HG03442 (cell line): ENCODE data around the gene SMDT1.
"Not testable (repeated sequence)": the region's sequence is repeated elsewhere in the genome, so short reads cannot be mapped to it uniquely, and the experiment has no call there.

ENCODE experiments used
- ATAC-seq: cut with Tn5 transposase; IDR thresholded peaks from one replicate; pipeline ENCODE4 v1.9.1; 2021; ENCODE audit warnings: mild to moderate bottlenecking, moderate library complexity; ENCODE audit not compliant: unreplicated experiment

SMDT1 gene

GRCh38 chr22:42108848-42109247 is 29.3 kb downstream of the SMDT1 start:
- no peak for ATAC-seq

GRCh38 chr22:42111798-42112197 is 32.3 kb downstream of the SMDT1 start:
- ATAC-seq: no peak

GRCh38 chr22:42112793-42113192 is 33.3 kb downstream of the SMDT1 start:
- ATAC-seq: not testable (repeated sequence)

- ATAC-seq: no peak
Observed at GRCh38 chr22:42114721-42115120, 35.2 kb downstream of the SMDT1 start.

- not testable (repeated sequence) for ATAC-seq
Observed at GRCh38 chr22:42115420-42115830, 35.9 kb downstream of the SMDT1 start.

- no peak for ATAC-seq
Observed at GRCh38 chr22:42116848-42117424, 37.4 kb downstream of the SMDT1 start.

GRCh38 chr22:42120231-42121021 is 40.9 kb downstream of the SMDT1 start:
- ATAC-seq: not testable (repeated sequence)

- ATAC-seq: not testable (repeated sequence)
Observed at GRCh38 chr22:42123529-42123928, 44.0 kb downstream of the SMDT1 start.

GRCh38 chr22:42127606-42128005 is 48.1 kb downstream of the SMDT1 start:
- no peak for ATAC-seq

GRCh38 chr22:42128007-42128406 is 48.5 kb downstream of the SMDT1 start:
- ATAC-seq: not testable (repeated sequence)

- not testable (repeated sequence) for ATAC-seq
Observed at GRCh38 chr22:42128776-42129694, 49.5 kb downstream of the SMDT1 start.

- ATAC-seq: not testable (repeated sequence)
Observed at GRCh38 chr22:42130182-42130581, 50.7 kb downstream of the SMDT1 start.

- not testable (repeated sequence) for ATAC-seq
Observed at GRCh38 chr22:42130639-42131431, 51.3 kb downstream of the SMDT1 start, which contains the start of gene CYP2D6. CYP2D6 (minus strand) TSS chr22:42130810; CDS start chr22:42130791, 19 bp downstream.

GRCh38 chr22:42131562-42131961 is 52.1 kb downstream of the SMDT1 start:
- ATAC-seq: no peak

GRCh38 chr22:42132457-42132856 is 53.0 kb downstream of the SMDT1 start:
- ATAC-seq: no peak
